ENCODE data around the gene KDM7A. TPM values are rescaled to one million over a fixed set of nuclear protein-coding genes. Genes with fewer than 3 reads are reported as not detected.

The KDM7A gene
- total and polyA plus RNA-seq, 9 of the 15 experiments (the other 6 are each of a cell fraction or from before 2014, with no cell fraction given) = 0.90 to 8.4 (median 7.0) TPM

DNA sequence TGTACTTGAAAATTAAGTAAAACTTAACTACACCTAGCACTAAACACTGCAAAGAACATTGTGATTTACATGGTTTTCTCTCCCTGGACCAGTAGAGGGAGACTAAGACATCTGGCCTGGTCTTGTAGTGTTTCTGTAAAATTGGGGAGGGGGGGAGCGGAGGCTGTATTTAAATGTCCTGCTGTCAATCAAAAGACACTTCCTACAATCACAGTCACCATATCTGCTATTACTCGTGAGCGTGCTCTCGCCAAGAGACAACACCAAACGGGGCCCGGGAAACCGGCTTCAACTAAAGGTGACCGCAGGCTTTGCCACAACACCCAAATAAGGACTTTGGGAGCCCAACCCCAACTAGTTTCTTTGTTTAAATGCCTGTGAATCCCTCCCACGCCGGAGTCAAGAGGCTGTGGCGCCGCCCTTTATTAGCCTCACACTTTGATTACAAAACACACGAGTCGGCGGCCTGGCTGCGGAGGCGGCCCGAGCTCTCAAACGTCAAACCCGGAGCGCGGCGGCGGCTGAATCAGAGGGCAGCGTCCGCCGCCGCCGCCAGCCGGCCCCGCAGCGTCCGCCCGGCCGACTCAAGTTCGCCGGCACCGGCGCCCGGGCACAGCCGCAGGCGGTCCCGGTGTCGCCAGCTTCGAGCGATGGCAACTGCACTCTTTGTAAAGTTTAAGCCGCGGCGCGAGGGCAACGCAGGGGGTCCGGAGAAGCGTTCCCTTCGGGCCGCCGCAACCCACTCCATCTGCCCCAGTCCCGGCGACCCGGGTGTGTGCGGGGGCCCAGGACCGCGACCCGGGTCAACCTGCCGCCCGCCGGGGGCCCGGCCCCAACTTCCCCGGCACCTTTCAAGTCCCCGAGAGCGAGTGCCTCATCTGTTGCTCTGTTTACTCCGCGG is 1.3 kb downstream of the KDM7A start (continued):
- TF ChIP-seq SOX6 (IDR thresholded peaks at IDR 0.05) = peak; percentile 96
- no peak for TF ChIP-seq MED1 (CRISPR knock-in tag; IDR thresholded peaks at IDR 0.05; ENCODE audit: borderline replicate concordance)
- 0 out of 2 replicates have a peak, but pooled peaks have one; percentile 45 for TF ChIP-seq TRIM28 (IDR thresholded peaks at IDR 0.05)
- TF ChIP-seq, protein P1, sequence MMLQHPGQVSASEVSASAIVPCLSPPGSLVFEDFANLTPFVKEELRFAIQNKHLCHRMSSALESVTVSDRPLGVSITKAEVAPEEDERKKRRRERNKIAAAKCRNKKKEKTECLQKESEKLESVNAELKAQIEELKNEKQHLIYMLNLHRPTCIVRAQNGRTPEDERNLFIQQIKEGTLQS (IDR thresholded peaks at IDR 0.05) = no peak
- TF ChIP-seq, protein P1 (CRISPR knock-in tag; conservative IDR thresholded peaks at IDR 0.05) = peak; percentile 79
- TF ChIP-seq ZNF133 (CRISPR knock-in tag; IDR thresholded peaks at IDR 0.05) = no peak
- TF ChIP-seq, protein P2, sequence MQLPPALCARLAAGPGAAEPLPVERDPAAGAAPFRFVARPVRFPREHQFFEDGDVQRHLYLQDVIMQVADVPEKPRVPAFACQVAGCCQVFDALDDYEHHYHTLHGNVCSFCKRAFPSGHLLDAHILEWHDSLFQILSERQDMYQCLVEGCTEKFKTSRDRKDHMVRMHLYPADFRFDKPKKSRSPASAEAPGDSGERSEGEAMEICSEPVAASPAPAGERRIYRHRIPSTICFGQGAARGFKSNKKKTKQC (CRISPR knock-in tag; IDR thresholded peaks at IDR 0.05) = peak; percentile 12
- TF ChIP-seq, protein P3, sequence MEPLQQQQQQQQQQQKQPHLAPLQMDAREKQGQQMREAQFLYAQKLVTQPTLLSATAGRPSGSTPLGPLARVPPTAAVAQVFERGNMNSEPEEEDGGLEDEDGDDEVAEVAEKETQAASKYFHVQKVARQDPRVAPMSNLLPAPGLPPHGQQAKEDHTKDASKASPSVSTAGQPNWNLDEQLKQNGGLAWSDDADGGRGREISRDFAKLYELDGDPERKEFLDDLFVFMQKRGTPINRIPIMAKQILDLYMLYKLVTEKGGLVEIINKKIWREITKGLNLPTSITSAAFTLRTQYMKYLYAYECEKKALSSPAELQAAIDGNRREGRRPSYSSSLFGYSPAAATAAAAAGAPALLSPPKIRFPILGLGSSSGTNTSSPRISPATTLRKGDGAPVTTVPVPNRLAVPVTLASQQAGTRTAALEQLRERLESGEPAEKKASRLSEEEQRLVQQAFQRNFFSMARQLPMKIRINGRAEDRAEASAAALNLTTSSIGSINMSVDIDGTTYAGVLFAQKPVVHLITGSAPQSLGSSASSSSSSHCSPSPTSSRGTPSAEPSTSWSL (CRISPR knock-in tag; IDR thresholded peaks at IDR 0.05; ENCODE audit: borderline replicate concordance) = no peak
- TF ChIP-seq MCM7 (IDR thresholded peaks at IDR 0.05) = no peak
- TF ChIP-seq KAT8 (IDR thresholded peaks at IDR 0.05; ENCODE audit: low read depth) = no peak
- no peak for TF ChIP-seq POLR3A (IDR thresholded peaks at IDR 0.05; ENCODE audit: borderline replicate concordance, extremely low read depth, insufficient read depth, insufficient read length)
- TF ChIP-seq, protein P4, sequence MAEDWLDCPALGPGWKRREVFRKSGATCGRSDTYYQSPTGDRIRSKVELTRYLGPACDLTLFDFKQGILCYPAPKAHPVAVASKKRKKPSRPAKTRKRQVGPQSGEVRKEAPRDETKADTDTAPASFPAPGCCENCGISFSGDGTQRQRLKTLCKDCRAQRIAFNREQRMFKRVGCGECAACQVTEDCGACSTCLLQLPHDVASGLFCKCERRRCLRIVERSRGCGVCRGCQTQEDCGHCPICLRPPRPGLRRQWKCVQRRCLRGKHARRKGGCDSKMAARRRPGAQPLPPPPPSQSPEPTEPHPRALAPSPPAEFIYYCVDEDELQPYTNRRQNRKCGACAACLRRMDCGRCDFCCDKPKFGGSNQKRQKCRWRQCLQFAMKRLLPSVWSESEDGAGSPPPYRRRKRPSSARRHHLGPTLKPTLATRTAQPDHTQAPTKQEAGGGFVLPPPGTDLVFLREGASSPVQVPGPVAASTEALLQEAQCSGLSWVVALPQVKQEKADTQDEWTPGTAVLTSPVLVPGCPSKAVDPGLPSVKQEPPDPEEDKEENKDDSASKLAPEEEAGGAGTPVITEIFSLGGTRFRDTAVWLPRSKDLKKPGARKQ (CRISPR knock-in tag; IDR thresholded peaks at IDR 0.05) = no peak
- no peak for TF ChIP-seq SIX5 (IDR thresholded peaks at IDR 0.05; ENCODE audit: borderline replicate concordance in 1 of 2, insufficient read depth in 1 of 2, low read depth in 1 of 2, low read length in 2 of 2)
- TF ChIP-seq, protein P5, sequence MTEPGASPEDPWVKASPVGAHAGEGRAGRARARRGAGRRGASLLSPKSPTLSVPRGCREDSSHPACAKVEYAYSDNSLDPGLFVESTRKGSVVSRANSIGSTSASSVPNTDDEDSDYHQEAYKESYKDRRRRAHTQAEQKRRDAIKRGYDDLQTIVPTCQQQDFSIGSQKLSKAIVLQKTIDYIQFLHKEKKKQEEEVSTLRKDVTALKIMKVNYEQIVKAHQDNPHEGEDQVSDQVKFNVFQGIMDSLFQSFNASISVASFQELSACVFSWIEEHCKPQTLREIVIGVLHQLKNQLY (CRISPR knock-in tag; conservative IDR thresholded peaks at IDR 0.05) = no peak
- TF ChIP-seq ATF7 (IDR thresholded peaks at IDR 0.05) = peak; percentile 83
- no peak for TF ChIP-seq DDX20 (tag; IDR thresholded peaks at IDR 0.05; ENCODE audit: low read depth)
- TF ChIP-seq, protein P6, sequence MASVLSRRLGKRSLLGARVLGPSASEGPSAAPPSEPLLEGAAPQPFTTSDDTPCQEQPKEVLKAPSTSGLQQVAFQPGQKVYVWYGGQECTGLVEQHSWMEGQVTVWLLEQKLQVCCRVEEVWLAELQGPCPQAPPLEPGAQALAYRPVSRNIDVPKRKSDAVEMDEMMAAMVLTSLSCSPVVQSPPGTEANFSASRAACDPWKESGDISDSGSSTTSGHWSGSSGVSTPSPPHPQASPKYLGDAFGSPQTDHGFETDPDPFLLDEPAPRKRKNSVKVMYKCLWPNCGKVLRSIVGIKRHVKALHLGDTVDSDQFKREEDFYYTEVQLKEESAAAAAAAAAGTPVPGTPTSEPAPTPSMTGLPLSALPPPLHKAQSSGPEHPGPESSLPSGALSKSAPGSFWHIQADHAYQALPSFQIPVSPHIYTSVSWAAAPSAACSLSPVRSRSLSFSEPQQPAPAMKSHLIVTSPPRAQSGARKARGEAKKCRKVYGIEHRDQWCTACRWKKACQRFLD (CRISPR knock-in tag; IDR thresholded peaks at IDR 0.05) = peak; percentile 90
- peak; percentile 43; the same call in 1 of the 2 replicates for TF ChIP-seq ZNF263 (CRISPR knock-in tag; IDR thresholded peaks at IDR 0.05; ENCODE audit: borderline replicate concordance)
- TF ChIP-seq ZBTB8A (IDR thresholded peaks at IDR 0.05; ENCODE audit: partially characterized antibody) = no peak
- TF ChIP-seq POLR2AphosphoS2 (IDR thresholded peaks at IDR 0.05; ENCODE audit: low read length) = no peak

All from K562 (cell line).